ENCODE data around the gene LGALS9C.
"Not testable (repeated sequence)": the region's sequence is repeated elsewhere in the genome, so short reads cannot be mapped to it uniquely, and the experiment has no call there.

The LGALS9C gene

GRCh38 chr17:18528435-18528834, 51.8 kb downstream of the LGALS9C start:
- FAIRE-seq; DNase-seq (ENCODE audit: low spot score): not testable (repeated sequence)

DNA sequence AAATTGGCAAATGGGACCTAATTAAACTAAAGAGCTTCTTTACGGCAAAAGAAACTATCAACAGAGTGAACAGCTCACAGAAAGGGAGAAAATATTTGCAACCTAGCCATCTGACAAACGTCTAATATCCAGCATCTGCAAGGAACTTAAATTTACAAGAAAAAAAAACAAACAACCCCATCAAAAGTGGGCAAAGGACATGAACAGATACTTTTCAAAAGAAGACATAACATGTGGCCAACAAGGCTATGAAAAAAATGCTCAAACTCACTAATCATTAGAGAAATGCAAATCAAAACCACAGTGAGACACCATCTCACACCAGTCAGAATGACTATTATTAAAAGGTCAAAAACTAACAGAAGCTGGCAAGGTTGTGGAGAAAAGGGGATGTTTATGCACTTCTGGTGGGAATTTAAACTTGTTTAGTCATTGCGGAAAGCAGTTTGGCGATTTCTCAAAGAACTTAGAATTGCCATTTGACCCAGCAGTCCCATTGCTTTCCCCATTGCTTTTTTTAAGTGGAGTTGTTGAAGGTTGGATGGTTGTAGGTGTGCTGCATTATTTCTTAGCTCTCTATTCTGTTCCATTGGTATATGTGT, 52.4 kb downstream of the LGALS9C start:
- FAIRE-seq, result not testable (repeated sequence)

DNA sequence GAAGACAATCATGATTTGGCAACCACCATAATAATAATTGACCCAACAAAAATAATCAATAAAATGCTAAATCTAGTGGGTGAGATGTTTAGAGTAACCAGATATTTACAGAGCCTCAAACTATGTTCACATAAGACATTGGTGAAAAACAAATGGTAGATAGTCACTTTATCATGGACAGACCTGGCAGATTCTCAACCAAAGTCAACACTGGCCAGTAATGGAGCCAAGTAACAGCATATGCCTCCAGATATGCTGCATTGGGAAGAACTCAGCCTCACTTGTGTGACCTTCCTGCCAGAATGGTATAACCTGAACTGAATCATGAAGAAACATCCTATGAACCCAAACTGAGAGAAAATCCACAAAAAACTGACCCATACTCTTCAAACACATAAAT, 53.8 kb downstream of the LGALS9C start:
- not testable (repeated sequence) for DNase-seq (ENCODE audit: low spot score)

More for the DNA sequence above, 52.4 kb downstream of the LGALS9C start:
- DNase-seq (ENCODE audit: low spot score), result not testable (repeated sequence)

DNA sequence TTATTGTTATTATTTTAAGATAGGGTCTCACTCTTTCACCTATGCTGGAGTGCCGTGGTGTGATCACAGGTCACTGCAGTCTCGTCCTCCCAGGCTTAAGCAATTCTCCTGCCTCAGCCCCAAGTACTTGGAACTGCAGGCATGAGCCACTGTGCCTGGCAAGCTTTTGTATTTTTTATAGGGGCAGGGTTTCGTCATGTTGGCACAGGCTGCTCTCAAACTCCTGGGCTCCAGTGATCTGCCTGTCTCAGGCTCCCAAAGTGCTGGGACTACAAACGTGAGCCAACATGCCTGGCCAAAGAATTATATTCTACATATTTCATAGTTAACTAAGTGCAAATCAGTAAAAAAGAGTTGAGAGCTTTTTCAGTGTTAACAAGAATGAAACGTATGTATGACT, 65.6 kb downstream of the LGALS9C start:
- FAIRE-seq, result not testable (repeated sequence)

More for the DNA sequence above, 53.8 kb downstream of the LGALS9C start:
- FAIRE-seq, result not testable (repeated sequence)

DNA sequence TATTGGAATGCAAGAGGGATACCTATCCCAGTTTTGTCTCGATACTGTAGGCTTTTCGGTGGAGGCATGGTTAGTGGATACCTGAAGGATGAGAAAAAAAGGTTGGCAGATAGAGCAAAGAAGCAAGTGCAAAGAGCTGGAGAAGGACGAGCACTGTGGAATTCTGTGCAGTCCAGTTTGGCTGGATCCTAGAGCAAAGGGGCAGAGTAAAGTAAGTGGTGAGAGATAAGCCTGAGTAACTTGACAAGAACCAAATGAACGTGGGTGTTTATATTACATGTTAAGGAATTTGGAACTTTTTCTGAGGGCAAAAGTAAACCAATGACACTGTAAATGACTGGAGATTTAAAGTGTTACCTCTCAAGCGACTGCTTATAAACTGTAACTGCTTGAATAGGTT, 66.3 kb downstream of the LGALS9C start:
- not testable (repeated sequence) for DNase-seq (ENCODE audit: low spot score); FAIRE-seq

More for the DNA sequence above, 65.6 kb downstream of the LGALS9C start:
- DNase-seq (ENCODE audit: low spot score), result not testable (repeated sequence)
